ENCODE data around the gene CHID1. TPM values are rescaled to one million over a fixed set of nuclear protein-coding genes. Genes with fewer than 3 reads are reported as not detected.

The CHID1 gene
- total RNA-seq, 4 donors from 2014 or later: 47.9 to 83.4 (median 65.8) TPM

GRCh38 chr11:889257-889656 is 21.4 kb downstream of the CHID1 start:
- Histone ChIP-seq H3K27ac (no peak overlapping the region), H3K27me3 (no peaks in the 10 kb centered on the region), H3K9me3 (no peaks in the 10 kb centered on the region), H3K4me3 (no peak overlapping the region), H3K36me3 (peaks cover 0 to 87% (median 0%) of the 10 kb centered on the region in 3 donors), H3K4me1 (no peaks in the 10 kb centered on the region)
- TF ChIP-seq POLR2A (IDR thresholded peaks at IDR 0.05) (no peak), CTCF (IDR thresholded peaks at IDR 0.05) (no peak), EP300 (IDR thresholded peaks at IDR 0.05) (no peak)
- WGBS, 2 donors: 88 to 91% methylated on average over 11 to 13 of the region's 13 CpGs
- DNase-seq (ENCODE audit: low spot score in 2 of 2): no peak

- Histone ChIP-seq H3K36me3 (peaks cover 0 to 90% (median 0%) of the 10 kb centered on the region in 3 donors), H3K4me3 (no peak overlapping the region), H3K27me3 (no peaks in the 10 kb centered on the region), H3K4me1 (no peaks in the 10 kb centered on the region), H3K9me3 (no peaks in the 10 kb centered on the region), H3K27ac (no peak overlapping the region)
- DNase-seq (ENCODE audit: low spot score in 2 of 2): no peak
- 79 to 89% methylated on average over 35 to 45 of the region's 45 CpGs for WGBS, 2 donors
- TF ChIP-seq CTCF (IDR thresholded peaks at IDR 0.05) (no peak), POLR2A (IDR thresholded peaks at IDR 0.05) (no peak), EP300 (IDR thresholded peaks at IDR 0.05) (no peak)
Observed at GRCh38 chr11:888310-889212, 22.0 kb downstream of the CHID1 start.

DNA sequence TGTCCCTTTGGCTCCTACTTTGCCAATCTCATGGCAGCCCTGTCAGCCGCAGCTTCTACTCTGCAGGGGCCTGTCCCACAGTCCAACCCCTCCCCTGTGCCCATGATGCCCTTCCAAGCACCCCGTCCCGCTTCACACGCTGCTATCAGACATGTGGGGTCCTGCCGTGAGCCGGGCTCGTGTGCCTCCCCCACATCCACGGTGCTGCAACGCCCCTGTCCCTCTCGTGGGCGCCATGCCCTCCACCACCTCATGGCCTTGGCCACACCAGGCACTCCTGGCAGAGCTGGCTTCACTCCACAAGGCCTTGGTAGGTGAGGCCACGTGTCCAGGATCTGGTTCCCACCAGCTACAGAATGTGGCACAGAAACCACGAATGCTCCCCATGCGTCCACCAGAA is 23.0 kb downstream of the CHID1 start:
- no peaks in the 10 kb centered on the region for H3K4me1 ChIP-seq
- no peak overlapping the region for H3K4me3 ChIP-seq
- no peak for TF ChIP-seq POLR2A (IDR thresholded peaks at IDR 0.05)
- TF ChIP-seq EP300 (IDR thresholded peaks at IDR 0.05): no peak
- no peak for TF ChIP-seq CTCF (IDR thresholded peaks at IDR 0.05)
- H3K36me3 ChIP-seq: peaks cover 0 to 90% (median 0%) of the 10 kb centered on the region in 3 donors
- DNase-seq (ENCODE audit: low spot score in 2 of 2): no peak
- WGBS, 2 donors: 93% methylated on average over 11 to 13 of the region's 14 CpGs
- H3K27me3 ChIP-seq: no peaks in the 10 kb centered on the region
- H3K27ac ChIP-seq: no peak overlapping the region
- no peaks in the 10 kb centered on the region for H3K9me3 ChIP-seq

GRCh38 chr11:886568-886967 is 24.0 kb downstream of the CHID1 start:
- no peak for TF ChIP-seq EP300 (IDR thresholded peaks at IDR 0.05)
- Histone ChIP-seq H3K4me3 (no peak overlapping the region), H3K9me3 (no peaks in the 10 kb centered on the region), H3K27me3 (no peaks in the 10 kb centered on the region), H3K4me1 (no peaks in the 10 kb centered on the region), H3K27ac (no peak overlapping the region), H3K36me3 (peaks cover 0 to 96% (median 0%) of the 10 kb centered on the region in 3 donors)
- DNase-seq (ENCODE audit: low spot score in 2 of 2): no peak
- 91 to 95% methylated on average over 16 to 17 of the region's 17 CpGs for WGBS, 2 donors

GRCh38 chr11:884578-885070 is 26.0 kb downstream of the CHID1 start:
- no peak for DNase-seq (ENCODE audit: low spot score in 2 of 2)
- H3K9me3 ChIP-seq: no peaks in the 10 kb centered on the region
- peaks cover 0 to 95% (median 0%) of the 10 kb centered on the region in 3 donors for H3K36me3 ChIP-seq
- no peak overlapping the region for H3K4me3 ChIP-seq
- no peaks in the 10 kb centered on the region for H3K27me3 ChIP-seq
- H3K4me1 ChIP-seq: no peaks in the 10 kb centered on the region
- WGBS, 2 donors: 86 to 88% methylated on average over 15 to 16 of the region's 16 CpGs
- no peak overlapping the region for H3K27ac ChIP-seq
- TF ChIP-seq EP300 (IDR thresholded peaks at IDR 0.05) (no peak), CTCF (IDR thresholded peaks at IDR 0.05) (no peak), POLR2A (IDR thresholded peaks at IDR 0.05) (no peak)

Measured in tibial nerve (tissue), 4 donors.